Measurements from ENCODE around the gene TOM1.
A peak's percentile ranks its signal among the peaks of the same experiment; 100 is the strongest.

The TOM1 gene

GRCh38 chr22:35324762-35325161 is 25.1 kb downstream of the TOM1 start:
- Mint-ChIP-seq H3K4me1 (peaks cover 12 to 38% of the 10 kb centered on the region in 2 donors), H3K9me3 (no peaks in the 10 kb centered on the region), H3K4me3 (no peak overlapping the region), H3K27me3 (no peaks in the 10 kb centered on the region), H3K27ac (no peak overlapping the region), H3K36me3 (peaks cover 76 to 77% of the 10 kb centered on the region in 2 donors)
- DNase-seq (no peak), ATAC-seq (replicated peaks) (no peak)

GRCh38 chr22:35325209-35325608 is 25.5 kb downstream of the TOM1 start:
- Mint-ChIP-seq H3K4me3 (no peak overlapping the region), H3K27me3 (no peaks in the 10 kb centered on the region), H3K4me1 (peaks cover 13 to 41% of the 10 kb centered on the region in 2 donors), H3K9me3 (no peaks in the 10 kb centered on the region), H3K36me3 (peaks cover 74 to 75% of the 10 kb centered on the region in 2 donors), H3K27ac (no peak overlapping the region)
- no peak for DNase-seq
- ATAC-seq (replicated peaks), result no peak

- Mint-ChIP-seq H3K27ac (peak overlapping the region; percentile 31), H3K27me3 (no peaks in the 10 kb centered on the region), H3K36me3 (peaks cover 73 to 78% of the 10 kb centered on the region in 2 donors), H3K4me1 (peaks cover 18 to 53% of the 10 kb centered on the region in 2 donors), H3K4me3 (no peak overlapping the region), H3K9me3 (no peaks in the 10 kb centered on the region)
- ATAC-seq (replicated peaks) (no peak), DNase-seq (no peak)
Observed at GRCh38 chr22:35326854-35327562, 27.3 kb downstream of the TOM1 start.

- DNase-seq, result no peak
- no peak overlapping the region for H3K4me3 Mint-ChIP-seq
- H3K4me1 Mint-ChIP-seq, result peaks cover 17 to 46% of the 10 kb centered on the region in 2 donors
- H3K9me3 Mint-ChIP-seq, result no peaks in the 10 kb centered on the region
- no peak for ATAC-seq (replicated peaks)
- peaks cover 65 to 78% of the 10 kb centered on the region in 2 donors for H3K36me3 Mint-ChIP-seq
- H3K27ac Mint-ChIP-seq, result no peak overlapping the region
- H3K27me3 Mint-ChIP-seq, result no peaks in the 10 kb centered on the region
Observed at GRCh38 chr22:35327690-35328471, 28.2 kb downstream of the TOM1 start.

GRCh38 chr22:35328472-35328885 is 28.8 kb downstream of the TOM1 start:
- Mint-ChIP-seq H3K27ac (no peak overlapping the region), H3K4me1 (peaks cover 15 to 47% of the 10 kb centered on the region in 2 donors), H3K36me3 (peaks cover 61 to 78% of the 10 kb centered on the region in 2 donors), H3K4me3 (no peak overlapping the region), H3K27me3 (no peaks in the 10 kb centered on the region), H3K9me3 (no peaks in the 10 kb centered on the region)
- no peak for ATAC-seq (replicated peaks)
- no peak for DNase-seq

GRCh38 chr22:35329114-35329847 is 29.6 kb downstream of the TOM1 start:
- no peak overlapping the region for H3K27ac Mint-ChIP-seq
- ATAC-seq (replicated peaks), result no peak
- no peak for DNase-seq
- H3K9me3 Mint-ChIP-seq, result no peaks in the 10 kb centered on the region
- H3K27me3 Mint-ChIP-seq, result no peaks in the 10 kb centered on the region
- peaks cover 19 to 50% of the 10 kb centered on the region in 2 donors for H3K4me1 Mint-ChIP-seq
- no peak overlapping the region for H3K4me3 Mint-ChIP-seq
- peaks cover 60 to 77% of the 10 kb centered on the region in 2 donors for H3K36me3 Mint-ChIP-seq

GRCh38 chr22:35330258-35330861 is 30.7 kb downstream of the TOM1 start:
- Mint-ChIP-seq H3K27me3 (no peaks in the 10 kb centered on the region), H3K4me1 (peaks cover 23 to 44% of the 10 kb centered on the region in 2 donors), H3K4me3 (peak overlapping the region; percentile 34 to 55), H3K27ac (peak overlapping the region; percentile 88), H3K9me3 (no peaks in the 10 kb centered on the region), H3K36me3 (peaks cover 56 to 81% of the 10 kb centered on the region in 2 donors)
- ATAC-seq (replicated peaks) (peak; percentile 21 to 25), DNase-seq (no peak)

DNA sequence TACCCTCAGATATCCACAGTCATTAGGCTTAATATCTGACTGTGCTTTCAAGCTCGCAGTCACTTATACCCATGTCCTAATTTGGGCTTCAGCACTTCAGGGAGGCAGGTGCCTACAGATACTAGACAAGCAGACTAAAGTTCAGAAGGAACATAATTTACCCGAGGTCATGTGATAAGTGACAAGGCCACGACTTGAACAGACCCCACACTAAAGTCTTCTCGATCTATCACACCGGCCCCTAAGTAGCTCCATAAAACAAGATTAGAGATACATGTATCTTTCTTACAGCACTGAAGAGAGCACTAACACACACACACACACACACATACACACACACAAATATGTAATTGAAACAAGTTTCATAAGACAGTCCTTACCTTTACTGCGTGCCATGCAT is 32.6 kb downstream of the TOM1 start:
- Mint-ChIP-seq H3K36me3 (peaks cover 52 to 73% of the 10 kb centered on the region in 2 donors), H3K27ac (no peak overlapping the region), H3K27me3 (no peaks in the 10 kb centered on the region), H3K9me3 (no peaks in the 10 kb centered on the region), H3K4me3 (no peak overlapping the region), H3K4me1 (peaks cover 21 to 44% of the 10 kb centered on the region in 2 donors)
- DNase-seq, result no peak
- no peak for ATAC-seq (replicated peaks)

DNA sequence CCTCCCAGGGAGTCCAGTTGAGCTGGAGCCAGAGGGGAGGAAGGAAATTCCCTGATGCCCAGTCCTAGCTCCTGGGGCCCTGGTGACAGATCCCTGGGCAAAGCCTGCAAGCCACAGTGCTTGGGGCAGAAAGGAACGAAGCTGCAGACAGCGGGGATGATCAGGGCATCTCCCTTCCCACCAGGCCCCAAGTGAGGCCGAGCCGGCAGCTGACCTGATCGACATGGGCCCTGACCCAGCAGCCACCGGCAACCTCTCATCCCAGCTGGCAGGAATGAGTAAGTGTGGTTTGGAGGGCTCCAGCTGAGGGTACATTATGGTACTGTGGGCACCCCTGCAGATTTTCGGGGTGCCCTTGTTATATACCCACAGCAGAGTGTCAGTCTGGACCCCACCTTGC is 33.5 kb downstream of the TOM1 start:
- Mint-ChIP-seq H3K27me3 (no peaks in the 10 kb centered on the region), H3K4me1 (peaks cover 26 to 47% of the 10 kb centered on the region in 2 donors), H3K27ac (peak overlapping the region; percentile 56), H3K9me3 (no peaks in the 10 kb centered on the region), H3K4me3 (no peak overlapping the region), H3K36me3 (peaks cover 48 to 71% of the 10 kb centered on the region in 2 donors)
- ATAC-seq (replicated peaks), result no peak
- no peak for DNase-seq

DNA sequence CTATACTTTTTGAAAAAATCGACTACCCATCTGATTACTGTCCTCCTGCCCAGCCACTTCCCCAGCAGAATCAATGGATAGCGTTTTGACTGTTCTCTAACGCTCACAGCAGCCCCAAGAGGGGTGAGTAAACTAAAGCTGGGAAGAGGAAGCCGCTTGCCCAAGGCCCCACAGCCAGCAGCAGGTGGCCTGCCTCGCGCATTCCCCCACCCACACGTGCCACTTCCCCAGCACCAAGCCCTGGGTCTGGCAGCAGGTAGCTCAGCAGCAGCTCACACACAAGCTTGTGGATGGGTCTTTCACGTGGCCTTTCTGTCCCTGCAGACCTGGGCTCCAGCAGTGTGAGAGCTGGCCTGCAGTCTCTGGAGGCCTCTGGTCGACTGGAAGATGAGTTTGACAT is 34.3 kb downstream of the TOM1 start:
- ATAC-seq (replicated peaks), result peak; percentile 93
- peak overlapping the region; percentile 49 for H3K27ac Mint-ChIP-seq
- H3K27me3 Mint-ChIP-seq, result no peaks in the 10 kb centered on the region
- H3K4me3 Mint-ChIP-seq, result no peak overlapping the region
- no peaks in the 10 kb centered on the region for H3K9me3 Mint-ChIP-seq
- peaks cover 42 to 70% of the 10 kb centered on the region in 2 donors for H3K36me3 Mint-ChIP-seq
- peaks cover 26 to 43% of the 10 kb centered on the region in 2 donors for H3K4me1 Mint-ChIP-seq
- peak; percentile 71 for DNase-seq

GRCh38 chr22:35335468-35335867 is 35.8 kb downstream of the TOM1 start:
- peaks cover 27 to 40% of the 10 kb centered on the region in 2 donors for H3K4me1 Mint-ChIP-seq
- H3K4me3 Mint-ChIP-seq, result no peak overlapping the region
- no peak for ATAC-seq (replicated peaks)
- H3K9me3 Mint-ChIP-seq, result no peaks in the 10 kb centered on the region
- H3K27ac Mint-ChIP-seq, result peak overlapping the region; percentile 81
- peaks cover 44 to 76% of the 10 kb centered on the region in 2 donors for H3K36me3 Mint-ChIP-seq
- H3K27me3 Mint-ChIP-seq, result no peaks in the 10 kb centered on the region
- DNase-seq, result no peak

DNA sequence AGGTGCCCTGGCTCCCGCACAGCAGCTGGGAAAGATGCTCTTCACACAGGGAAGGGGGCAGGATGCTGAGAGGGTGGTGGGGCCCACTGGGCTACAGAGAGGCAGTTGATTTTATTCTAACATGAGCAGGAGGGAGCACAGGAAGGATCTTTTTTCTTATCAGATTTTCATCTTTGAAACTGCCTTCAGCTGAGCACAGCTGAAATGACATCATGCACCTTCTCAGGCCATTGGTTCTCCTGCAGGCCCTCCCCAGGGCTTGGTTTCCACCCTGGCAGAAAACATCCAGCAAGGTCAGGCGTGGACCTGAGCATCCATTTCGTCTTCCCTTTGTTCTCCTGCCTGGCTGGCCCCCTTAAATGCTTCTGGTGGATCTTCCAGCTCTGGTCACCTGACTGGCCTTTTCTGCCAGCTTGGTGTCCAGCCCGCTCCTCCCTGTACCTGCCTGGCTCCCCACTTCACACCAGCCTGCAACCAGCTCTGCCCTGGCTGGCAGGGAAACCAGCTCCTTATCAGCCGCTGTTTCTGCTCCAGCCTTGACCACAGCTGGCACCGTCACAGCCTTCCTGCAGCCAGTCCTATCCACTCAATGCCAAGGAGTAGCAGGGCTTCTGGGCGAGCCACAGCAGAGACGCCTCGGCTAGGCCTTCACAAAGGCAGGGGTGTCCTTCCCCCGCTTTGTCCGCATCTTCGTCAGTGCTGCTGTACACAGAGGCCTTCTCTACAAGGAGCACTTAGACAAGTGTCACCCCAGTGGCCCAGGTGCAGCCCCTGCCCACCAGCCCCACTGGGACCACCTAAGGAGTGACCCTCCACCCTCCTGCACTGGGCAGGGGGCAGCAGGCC is 36.5 kb downstream of the TOM1 start:
- H3K4me1 Mint-ChIP-seq, result peaks cover 27 to 39% of the 10 kb centered on the region in 2 donors
- H3K36me3 Mint-ChIP-seq, result peaks cover 44 to 75% of the 10 kb centered on the region in 2 donors
- no peak overlapping the region for H3K4me3 Mint-ChIP-seq
- peak overlapping the region; percentile 81 for H3K27ac Mint-ChIP-seq
- no peaks in the 10 kb centered on the region for H3K27me3 Mint-ChIP-seq
- no peak for ATAC-seq (replicated peaks)
- DNase-seq, result no peak
- no peaks in the 10 kb centered on the region for H3K9me3 Mint-ChIP-seq

- Mint-ChIP-seq H3K9me3 (no peaks in the 10 kb centered on the region), H3K4me3 (no peak overlapping the region), H3K4me1 (peaks cover 28 to 43% of the 10 kb centered on the region in 2 donors), H3K27ac (peak overlapping the region; percentile 33), H3K27me3 (no peaks in the 10 kb centered on the region), H3K36me3 (peaks cover 40 to 65% of the 10 kb centered on the region in 2 donors)
- DNase-seq (no peak), ATAC-seq (replicated peaks) (peak; percentile 31 to 43)
Observed at GRCh38 chr22:35337932-35338331, 38.2 kb downstream of the TOM1 start.
